Mammary epithelial cell (primary cell): ENCODE results near the gene ABCD3.
"Not testable (repeated sequence)": the region's sequence is repeated elsewhere in the genome, so short reads cannot be mapped to it uniquely, and the experiment has no call there.

Experiments used
- CTCF ChIP-seq, 2 donors: IDR thresholded peaks in 1 of 2; conservative IDR thresholded peaks in 1 of 2; 2 replicates each; pipeline ENCODE4 v1.5.1; 2011 to 2012; ENCODE audit warnings: inconsistent platforms in 2 of 2, low read length in 2 of 2, mild to moderate bottlenecking in 2 of 2, control low read depth in 1 of 2, low read depth in 1 of 2; ENCODE audit not compliant: insufficient read depth in 1 of 2; ENCODE audit errors: extremely low read depth in 1 of 2
- EZH2 ChIP-seq: IDR thresholded peaks from 2 replicates; pipeline ENCODE4 v1.6.1; 2012; ENCODE audit warnings: low read length, inconsistent platforms, borderline replicate concordance

DNA sequence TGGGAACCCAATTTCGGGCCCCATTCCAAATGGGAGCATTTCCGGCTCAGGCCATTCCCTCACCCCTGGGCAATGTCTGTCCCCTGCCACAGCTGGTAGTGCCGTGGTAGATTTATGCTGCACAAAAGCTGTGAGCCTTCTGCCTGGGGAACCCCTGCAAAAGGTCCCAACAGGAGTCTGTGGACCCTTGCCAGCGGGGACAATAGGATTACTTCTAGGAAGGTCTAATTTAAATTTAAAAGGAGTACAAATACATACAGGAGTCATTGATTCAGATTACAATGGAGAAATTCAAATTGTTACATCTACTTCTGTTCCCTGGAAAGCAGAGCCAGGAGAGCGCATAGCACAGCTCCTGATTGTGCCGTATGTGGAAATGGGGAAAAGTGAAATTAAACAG lies 28.0 kb downstream of the ABCD3 start:
- not testable (repeated sequence) for TF ChIP-seq CTCF (conservative IDR thresholded peaks at IDR 0.05 in 1 of 2, IDR thresholded peaks at IDR 0.05 in 1 of 2; ENCODE audit: extremely low read depth in 1 of 2, insufficient read depth in 1 of 2, low read depth in 1 of 2, low read length in 2 of 2); EZH2
